ENCODE measurements around the gene NKD1.
"Not testable (repeated sequence)": the region's sequence is repeated elsewhere in the genome, so short reads cannot be mapped to it uniquely, and the experiment has no call there.

The NKD1 gene

DNA sequence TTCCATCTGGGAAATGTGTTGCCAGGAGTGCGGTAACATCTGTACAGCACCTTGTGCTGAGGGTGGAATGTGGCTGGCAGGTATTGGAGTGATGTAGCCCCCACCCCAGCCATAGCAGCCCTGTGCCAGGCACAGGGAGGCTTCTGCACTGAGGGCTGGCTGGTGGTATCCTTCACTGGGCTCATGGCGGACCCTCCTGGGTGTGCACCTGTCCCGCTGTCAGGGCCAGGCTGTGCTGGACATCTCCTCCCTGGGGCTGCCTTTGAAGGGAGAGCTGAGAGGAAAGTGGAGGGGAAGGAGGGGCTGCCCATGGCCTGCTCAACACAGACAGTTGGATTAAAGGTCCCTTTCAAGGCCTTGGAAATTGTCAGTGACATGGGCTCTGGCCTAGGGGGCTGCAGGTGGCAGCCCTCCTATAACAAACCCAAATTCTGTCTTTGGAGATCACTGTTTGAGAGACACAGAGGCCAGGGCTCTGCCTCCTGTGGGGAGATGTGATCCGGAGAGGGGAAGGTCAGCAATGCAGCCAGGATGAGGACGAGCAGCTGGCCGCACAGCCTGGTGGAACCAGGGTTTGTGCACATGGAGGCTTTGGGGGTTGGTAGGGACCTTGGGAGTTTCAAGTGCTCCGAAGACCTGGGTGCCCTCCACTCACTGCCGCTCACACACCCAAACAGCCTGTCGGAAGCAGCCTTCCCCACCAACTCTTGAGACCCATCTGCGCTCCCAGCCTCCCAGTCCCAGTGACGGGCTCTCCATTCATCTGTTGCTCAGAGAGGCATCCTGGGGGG, 22.8 kb downstream of the NKD1 start:
- no peak for TF ChIP-seq JUND (IDR thresholded peaks at IDR 0.05; ENCODE audit: low read depth)
- in situ Hi-C loops (cut with HindIII; ENCODE audit: low pct_unique_long_range_greater_than_20kb, low sequenced_read_pairs): no loop called here
- no peak for DNase-seq (ENCODE audit: low read depth in 1 of 2, low spot score in 1 of 2)

DNA sequence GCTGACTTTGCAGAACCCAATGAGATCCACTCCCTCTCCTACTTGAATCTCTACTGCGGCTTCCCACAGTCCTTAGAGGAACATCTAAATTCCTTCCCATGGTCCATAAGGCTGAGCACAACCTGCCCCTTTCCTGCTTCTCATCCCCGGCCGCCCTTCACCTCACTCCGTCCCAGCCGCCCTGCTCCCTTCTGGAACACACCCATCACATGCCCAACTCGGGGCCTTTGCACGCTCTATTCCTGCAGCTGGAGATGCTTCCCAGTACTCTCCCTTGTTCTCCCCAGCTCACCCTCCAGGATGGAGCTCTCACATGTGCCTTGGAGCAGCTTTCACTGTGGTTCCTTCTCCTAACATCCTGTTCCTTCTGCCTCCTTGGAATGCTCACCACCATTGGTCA, 23.6 kb downstream of the NKD1 start:
- in situ Hi-C loops (cut with HindIII; ENCODE audit: low pct_unique_long_range_greater_than_20kb, low sequenced_read_pairs): no loop called here
- TF ChIP-seq JUND (IDR thresholded peaks at IDR 0.05; ENCODE audit: low read depth): no peak
- no peak for DNase-seq (ENCODE audit: low read depth in 1 of 2, low spot score in 1 of 2)

DNA sequence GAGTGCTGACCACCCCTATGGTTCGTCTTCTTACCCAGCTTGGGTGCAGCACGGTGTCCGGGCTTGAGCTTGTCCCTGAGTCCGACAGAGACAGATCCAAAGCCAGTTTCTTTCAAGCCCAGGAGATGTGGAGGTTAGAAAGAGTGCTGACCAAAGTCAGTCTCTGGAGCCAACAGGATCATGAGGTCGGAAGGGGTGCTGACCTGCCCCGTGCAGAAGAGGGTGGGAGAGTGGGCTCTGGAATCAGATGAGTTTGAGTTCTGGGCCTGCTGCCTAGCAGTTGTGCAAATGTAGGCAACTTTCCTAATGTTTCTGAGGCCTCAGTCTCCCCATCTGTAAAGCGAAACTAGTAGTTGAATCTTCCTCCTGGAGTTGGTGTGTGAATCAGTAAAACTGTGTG, 24.5 kb downstream of the NKD1 start:
- no peak for DNase-seq (ENCODE audit: low read depth in 1 of 2, low spot score in 1 of 2)
- in situ Hi-C loops (cut with HindIII; ENCODE audit: low pct_unique_long_range_greater_than_20kb, low sequenced_read_pairs): no loop called here
- no peak for TF ChIP-seq JUND (IDR thresholded peaks at IDR 0.05; ENCODE audit: low read depth)

DNA sequence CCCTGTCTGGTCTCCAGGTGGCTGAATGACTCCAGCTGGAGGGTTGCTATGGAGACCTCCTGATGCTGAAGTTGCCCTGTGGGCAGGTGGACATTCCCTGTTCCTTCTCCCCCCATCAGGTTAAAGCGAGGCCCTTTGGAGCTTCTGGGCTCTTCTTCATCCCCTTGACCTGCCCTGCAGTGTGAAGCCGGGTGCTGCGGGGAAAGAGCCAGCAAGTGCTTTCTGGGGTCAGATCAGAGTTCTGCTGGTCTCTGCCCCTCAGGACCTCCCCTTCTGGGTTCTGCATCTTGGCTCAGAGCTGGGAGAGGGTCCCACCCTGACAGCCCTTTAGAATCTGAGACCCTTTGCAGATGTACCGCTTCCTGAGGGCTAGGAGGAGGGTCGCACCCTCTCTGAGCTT, 25.1 kb downstream of the NKD1 start:
- no peak for DNase-seq (ENCODE audit: low read depth in 1 of 2, low spot score in 1 of 2)
- in situ Hi-C loops (cut with HindIII; ENCODE audit: low pct_unique_long_range_greater_than_20kb, low sequenced_read_pairs): no loop called here
- no peak for TF ChIP-seq JUND (IDR thresholded peaks at IDR 0.05; ENCODE audit: low read depth)

GRCh38 chr16:50573947-50574744, 25.9 kb downstream of the NKD1 start:
- no peak for TF ChIP-seq JUND (IDR thresholded peaks at IDR 0.05; ENCODE audit: low read depth)
- in situ Hi-C loops (cut with HindIII; ENCODE audit: low pct_unique_long_range_greater_than_20kb, low sequenced_read_pairs): no loop called here
- no peak for DNase-seq (ENCODE audit: low read depth in 1 of 2, low spot score in 1 of 2)

- in situ Hi-C loops (cut with HindIII; ENCODE audit: low pct_unique_long_range_greater_than_20kb, low sequenced_read_pairs): no loop called here
- no peak for DNase-seq (ENCODE audit: low read depth in 1 of 2, low spot score in 1 of 2)
- TF ChIP-seq JUND (IDR thresholded peaks at IDR 0.05; ENCODE audit: low read depth): no peak
These were observed 26.5 kb downstream of the NKD1 start for GRCh38 chr16:50574745-50575136.

GRCh38 chr16:50575743-50576142, 27.5 kb downstream of the NKD1 start:
- no peak for TF ChIP-seq JUND (IDR thresholded peaks at IDR 0.05; ENCODE audit: low read depth)
- in situ Hi-C loops (cut with HindIII; ENCODE audit: low pct_unique_long_range_greater_than_20kb, low sequenced_read_pairs): no loop called here

DNA sequence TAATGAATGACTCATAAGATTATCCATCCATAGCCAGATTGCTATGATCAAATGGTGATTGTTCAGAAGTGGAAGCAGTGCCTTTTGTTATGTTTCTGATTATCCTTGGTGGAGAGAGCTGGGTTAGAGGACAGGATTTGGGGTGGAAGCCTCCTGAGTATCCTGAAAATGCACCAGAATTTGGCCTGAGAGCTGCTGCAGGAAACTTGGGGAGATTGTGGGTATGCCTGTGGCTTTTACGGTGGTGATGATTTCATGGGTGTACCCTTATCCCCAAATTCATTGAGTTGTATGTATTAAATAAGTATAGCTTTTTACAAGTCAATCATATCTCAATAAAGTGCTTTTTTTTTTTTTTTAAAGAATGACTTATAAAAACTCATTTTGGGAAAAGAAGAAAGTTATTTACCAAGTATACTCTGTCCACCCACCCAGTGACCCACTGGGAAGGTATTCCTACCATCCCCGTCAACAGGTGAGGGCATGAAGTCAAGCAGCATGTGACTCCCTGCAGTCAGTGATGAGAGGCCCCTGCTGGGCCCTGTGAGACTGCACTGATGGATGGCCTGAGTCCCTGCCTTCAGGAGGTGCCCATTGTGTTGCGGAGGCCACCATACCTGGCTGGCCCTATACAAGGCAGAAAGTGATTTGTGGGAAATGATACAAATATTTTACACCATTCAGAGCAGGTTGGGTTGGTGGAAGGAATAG, 28.4 kb downstream of the NKD1 start:
- in situ Hi-C loops (cut with HindIII; ENCODE audit: low pct_unique_long_range_greater_than_20kb, low sequenced_read_pairs): no loop called here
- no peak for TF ChIP-seq JUND (IDR thresholded peaks at IDR 0.05; ENCODE audit: low read depth)
- no peak for DNase-seq (ENCODE audit: low read depth in 1 of 2, low spot score in 1 of 2)

More at GRCh38 chr16:50575743-50576142, 27.5 kb downstream of the NKD1 start:
- DNase-seq (ENCODE audit: low read depth in 1 of 2, low spot score in 1 of 2): no peak

GRCh38 chr16:50578137-50578536, 29.9 kb downstream of the NKD1 start:
- no peak for TF ChIP-seq JUND (IDR thresholded peaks at IDR 0.05; ENCODE audit: low read depth)
- in situ Hi-C loops (cut with HindIII; ENCODE audit: low pct_unique_long_range_greater_than_20kb, low sequenced_read_pairs): no loop called here
- DNase-seq (ENCODE audit: low read depth in 1 of 2, low spot score in 1 of 2): no peak

DNA sequence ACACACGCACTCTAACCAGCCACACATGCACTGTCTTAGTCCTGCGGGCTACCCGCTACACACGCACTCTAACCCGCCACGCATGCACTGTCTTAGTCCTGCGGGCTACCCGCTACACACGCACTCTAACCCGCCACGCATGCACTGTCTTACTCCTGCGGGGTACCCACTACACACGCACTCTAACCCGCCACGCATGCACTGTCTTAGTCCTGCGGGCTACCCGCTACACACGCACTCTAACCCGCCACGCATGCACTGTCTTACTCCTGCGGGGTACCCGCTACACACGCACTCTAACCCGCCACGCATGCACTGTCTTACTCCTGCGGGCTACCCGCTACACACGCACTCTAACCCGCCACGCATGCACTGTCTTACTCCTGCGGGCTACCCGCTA, 31.2 kb downstream of the NKD1 start:
- in situ Hi-C loops (cut with HindIII; ENCODE audit: low pct_unique_long_range_greater_than_20kb, low sequenced_read_pairs); DNase-seq (ENCODE audit: low read depth in 1 of 2, low spot score in 1 of 2): not testable (repeated sequence)

DNA sequence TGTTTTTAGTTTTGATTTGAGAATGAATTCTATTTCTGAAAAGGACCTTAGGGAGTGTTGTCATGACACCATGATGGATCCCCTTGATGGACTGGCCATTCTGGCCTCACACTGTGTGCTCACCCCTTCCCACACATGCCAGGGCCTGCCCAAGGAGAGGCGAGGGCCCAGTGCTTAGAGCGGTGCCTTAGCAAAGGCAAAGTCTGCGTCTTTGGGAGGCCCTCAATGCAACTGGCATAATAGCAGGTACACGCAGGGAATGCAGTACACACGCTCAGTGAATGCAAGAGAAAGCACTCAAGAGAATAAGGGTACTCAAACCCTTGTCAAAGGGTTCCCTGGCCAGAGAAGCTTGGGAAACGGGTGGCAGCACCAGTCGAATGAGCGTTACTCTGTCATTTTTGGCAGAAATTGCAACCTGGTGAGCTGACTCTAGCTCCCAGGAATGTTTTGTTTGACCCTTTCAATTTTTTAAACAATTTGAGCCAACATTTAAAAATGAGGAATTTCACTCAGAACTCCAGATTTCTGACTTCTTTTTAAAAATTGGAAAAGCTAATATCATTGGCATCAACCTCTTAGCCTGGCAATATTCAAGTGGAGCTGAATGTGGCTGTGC, 32.1 kb downstream of the NKD1 start:
- in situ Hi-C loops (cut with HindIII; ENCODE audit: low pct_unique_long_range_greater_than_20kb, low sequenced_read_pairs): no loop called here
- DNase-seq (ENCODE audit: low read depth in 1 of 2, low spot score in 1 of 2): no peak
- TF ChIP-seq JUND (IDR thresholded peaks at IDR 0.05; ENCODE audit: low read depth): no peak

DNA sequence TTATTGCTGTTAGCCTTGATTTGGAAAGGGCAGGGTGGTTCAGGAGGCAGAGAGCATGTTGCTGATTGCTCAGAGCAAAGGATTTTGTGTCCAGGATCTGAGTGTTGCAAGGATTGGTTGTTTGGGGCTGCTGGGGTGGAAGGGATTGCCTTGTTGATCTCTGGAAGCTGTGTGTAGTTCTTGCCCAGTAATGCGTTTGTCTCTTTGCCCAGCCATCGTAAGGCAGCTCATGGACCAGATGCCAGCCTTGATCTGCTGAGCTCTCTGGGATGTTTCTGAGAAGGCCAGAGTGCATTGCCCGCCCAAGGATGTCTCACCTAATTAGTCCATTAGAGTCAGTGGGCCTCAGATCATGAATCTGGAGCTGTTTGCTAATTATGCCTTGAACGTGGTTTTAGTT, 33.6 kb downstream of the NKD1 start:
- in situ Hi-C loops (cut with HindIII; ENCODE audit: low pct_unique_long_range_greater_than_20kb, low sequenced_read_pairs): no loop called here
- TF ChIP-seq JUND (IDR thresholded peaks at IDR 0.05; ENCODE audit: low read depth): no peak
- DNase-seq (ENCODE audit: low read depth in 1 of 2, low spot score in 1 of 2): no peak

All from T47D (cell line).